ENCODE results near the gene FCHSD2. TPM values are rescaled to one million over a fixed set of nuclear protein-coding genes. Genes with fewer than 3 reads are reported as not detected.

FCHSD2 gene
- total and polyA plus RNA-seq, 9 of the 15 experiments (the other 6 are each of a cell fraction or from before 2014, with no cell fraction given): 1.8 to 14.7 (median 6.4) TPM

DNA sequence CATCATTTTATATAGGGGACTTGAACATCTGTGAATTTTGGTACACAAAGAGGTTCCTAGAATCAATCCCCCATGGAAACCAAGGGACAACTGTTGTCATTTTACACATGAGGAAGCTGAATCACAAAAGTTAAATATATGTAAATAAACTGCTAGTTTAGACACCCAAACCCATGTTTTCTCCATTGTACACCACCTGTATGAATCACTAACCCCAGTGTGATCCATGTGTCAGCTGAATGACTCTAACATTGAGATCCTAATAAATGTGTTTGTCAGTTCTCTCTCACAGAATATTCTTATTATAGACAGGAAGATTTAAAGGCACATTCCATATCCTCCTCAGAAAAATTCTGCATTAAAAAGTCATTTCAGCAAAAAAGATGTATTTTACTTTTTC lies 244.6 kb downstream of the FCHSD2 start:
- Histone ChIP-seq H3K4me3 (no peak overlapping the region), H3K27me3 (ENCODE audit: control insufficient read depth in 2 of 2, insufficient read depth in 2 of 2, low read length in 2 of 2) (no peaks in the 10 kb centered on the region), H4K20me1 (replicated peaks; ENCODE audit: control insufficient read depth, insufficient read depth, low read length) (no peaks in the 10 kb centered on the region), H3K9ac (ENCODE audit: insufficient read depth in 1 of 2, low read depth in 2 of 2, low read length in 2 of 2) (no peak overlapping the region), H3K27ac (ENCODE audit: extremely low read depth, low read depth, low read length) (no peak overlapping the region), H3K79me2 (ENCODE audit: control insufficient read depth, insufficient read depth, low read length) (no peaks in the 10 kb centered on the region), H3K36me3 (ENCODE audit: control insufficient read depth, insufficient read depth, low read length) (no peaks in the 10 kb centered on the region), H2AFZ (ENCODE audit: low read depth, low read length) (no peak overlapping the region), H3K9me1 (ENCODE audit: control insufficient read depth, insufficient read depth, low read length) (no peaks in the 10 kb centered on the region), H3K4me1 (replicated peaks in 1 of 2; ENCODE audit: control insufficient read depth in 2 of 2, insufficient read depth in 2 of 2, low read length in 2 of 2) (no peaks in the 10 kb centered on the region), H3K4me2 (ENCODE audit: insufficient read depth, low read length) (no peak overlapping the region), H3K9me3 (replicated peaks; ENCODE audit: control insufficient read depth, insufficient read depth, low read depth, low read length) (no peaks in the 10 kb centered on the region)
- CTCF ChIA-PET (ENCODE audit: low intra/inter-chr PET ratio): no interaction called here
- in situ Hi-C loops (cut with MboI) (no loop called here), intact Hi-C loops (cut with micrococcal nuclease) (no loop called here)
- DNase-seq (ENCODE audit: extremely low read depth in 1 of 4, low spot score in 3 of 4): no peak
- no TSS peak for BruUV-seq (replicated peaks)
- POLR2A ChIA-PET: no interaction called here
- ATAC-seq: no peak
- no peak for FAIRE-seq
- TF ChIP-seq IFI16 (CRISPR knock-in tag; IDR thresholded peaks at IDR 0.05) (no peak), C11orf30 (IDR thresholded peaks at IDR 0.05; ENCODE audit: low read depth) (peak; percentile 28; the same call in 1 of the 2 replicates)

GRCh38 chr11:72896431-72896830 lies 245.7 kb downstream of the FCHSD2 start:
- Histone ChIP-seq H3K27ac (ENCODE audit: extremely low read depth, low read depth, low read length) (no peak overlapping the region), H3K36me3 (ENCODE audit: control insufficient read depth, insufficient read depth, low read length) (no peaks in the 10 kb centered on the region), H3K9me3 (replicated peaks; ENCODE audit: control insufficient read depth, insufficient read depth, low read depth, low read length) (no peaks in the 10 kb centered on the region), H3K4me1 (replicated peaks in 1 of 2; ENCODE audit: control insufficient read depth in 2 of 2, insufficient read depth in 2 of 2, low read length in 2 of 2) (no peaks in the 10 kb centered on the region), H2AFZ (ENCODE audit: low read depth, low read length) (no peak overlapping the region), H3K4me2 (ENCODE audit: insufficient read depth, low read length) (no peak overlapping the region), H3K4me3 (no peak overlapping the region), H4K20me1 (replicated peaks; ENCODE audit: control insufficient read depth, insufficient read depth, low read length) (no peaks in the 10 kb centered on the region), H3K9me1 (ENCODE audit: control insufficient read depth, insufficient read depth, low read length) (no peaks in the 10 kb centered on the region), H3K79me2 (ENCODE audit: control insufficient read depth, insufficient read depth, low read length) (no peaks in the 10 kb centered on the region), H3K9ac (ENCODE audit: insufficient read depth in 1 of 2, low read depth in 2 of 2, low read length in 2 of 2) (no peak overlapping the region), H3K27me3 (ENCODE audit: control insufficient read depth in 2 of 2, insufficient read depth in 2 of 2, low read length in 2 of 2) (no peaks in the 10 kb centered on the region)
- TF ChIP-seq ZBTB17 (CRISPR knock-in tag; IDR thresholded peaks at IDR 0.05) (no peak), PRMT5 (CRISPR knock-in tag; IDR thresholded peaks at IDR 0.05) (no peak), ZFP1 (CRISPR knock-in tag; IDR thresholded peaks at IDR 0.05) (no peak), ZBTB33 (CRISPR knock-in tag; IDR thresholded peaks at IDR 0.05) (no peak), ZNF347 (CRISPR knock-in tag; IDR thresholded peaks at IDR 0.05; ENCODE audit: low read depth) (no peak), CBFA2T3 (IDR thresholded peaks at IDR 0.05) (no peak), HNRNPUL1 (IDR thresholded peaks at IDR 0.05; ENCODE audit: low read length) (no peak)
- ChIA-PET CTCF (ENCODE audit: low intra/inter-chr PET ratio) (no interaction called here), POLR2A (no interaction called here)
- DNase-seq (ENCODE audit: extremely low read depth in 1 of 4, low spot score in 3 of 4) (no peak), ATAC-seq (no peak), FAIRE-seq (no peak)
- intact Hi-C loops (cut with micrococcal nuclease) (no loop called here), in situ Hi-C loops (cut with MboI) (no loop called here)
- 56% methylated on average over 1 of the region's 1 CpG for WGBS (ENCODE audit: insufficient coverage, low coverage, missing lambda C conversion rate)
- no TSS peak for BruUV-seq (replicated peaks)

Measured in K562 (cell line).